Measurements from ENCODE around the gene OR9I1. TPM values are rescaled to one million over a fixed set of nuclear protein-coding genes. Genes with fewer than 3 reads are reported as not detected.

Gene OR9I1
- total and polyA plus RNA-seq, 10 of the 15 experiments (the other 5 are each of a cell fraction or from before 2014, with no cell fraction given) = not detected

GRCh38 chr11:58165504-58166106 lies 40.3 kb upstream of the OR9I1 start:
- FAIRE-seq = no peak
- Histone ChIP-seq H3K4me1 (ENCODE audit: control insufficient read depth, insufficient read depth, low read length) (no peaks in the 10 kb centered on the region), H3K27me3 (replicated peaks in 1 of 2; ENCODE audit: control insufficient read depth in 2 of 2, insufficient read depth in 2 of 2, low read length in 1 of 2) (no peaks in the 10 kb centered on the region; a peak in 1 of 4 replicates), H3K4me2 (ENCODE audit: control insufficient read depth, insufficient read depth) (no peak overlapping the region), H3K27ac (ENCODE audit: control insufficient read depth, insufficient read depth) (no peak overlapping the region), H3K9ac (ENCODE audit: control insufficient read depth, insufficient read depth, low read length) (no peak overlapping the region), H3K36me3 (ENCODE audit: control insufficient read depth in 2 of 2, insufficient read depth in 2 of 2, low read length in 1 of 2) (no peaks in the 10 kb centered on the region), H3K9me3 (replicated peaks; ENCODE audit: control insufficient read depth, insufficient read depth, low read length) (no peaks in the 10 kb centered on the region), H3K79me2 (ENCODE audit: control insufficient read depth, insufficient read depth, low read length) (no peaks in the 10 kb centered on the region), H3K4me3 (no peak overlapping the region), H2AFZ (ENCODE audit: control insufficient read depth, low read depth, low read length) (no peak overlapping the region), H4K20me1 (ENCODE audit: control insufficient read depth, insufficient read depth) (no peaks in the 10 kb centered on the region)
- in situ Hi-C loops (cut with MboI) = no loop called here
- no peak for DNase-seq (ENCODE audit: low read depth, low spot score)
- RAD21 ChIA-PET (ENCODE audit: unreplicated experiment) = no interaction called here
- intact Hi-C loops (cut with micrococcal nuclease; ENCODE audit: unreplicated experiment) = no loop called here
- POLR2A ChIA-PET = no interaction called here
- TF ChIP-seq SREBF1 (IDR thresholded peaks at IDR 0.05; ENCODE audit: low read length) (no peak), CHD1 (IDR thresholded peaks at IDR 0.05; ENCODE audit: low read depth, low read length) (no peak), SMC3 (IDR thresholded peaks at IDR 0.05; ENCODE audit: borderline replicate concordance, low read length) (no peak), ZBED1 (IDR thresholded peaks at IDR 0.05; ENCODE audit: borderline replicate concordance) (no peak), ZNF274 (IDR thresholded peaks at IDR 0.05; ENCODE audit: insufficient read depth, insufficient read length) (no peak), ZNF217 (IDR thresholded peaks at IDR 0.05) (no peak), MTA3 (IDR thresholded peaks at IDR 0.05; ENCODE audit: borderline replicate concordance, low read length) (no peak), HCFC1 (IDR thresholded peaks at IDR 0.05; ENCODE audit: low read length) (no peak), SUZ12 (IDR thresholded peaks at IDR 0.05; ENCODE audit: unreplicated experiment) (no peak), RELB (IDR thresholded peaks at IDR 0.05; ENCODE audit: low read depth) (no peak), ATF7 (IDR thresholded peaks at IDR 0.05; ENCODE audit: low read depth) (no peak), CBX5 (IDR thresholded peaks at IDR 0.05; ENCODE audit: low read depth) (no peak), POLR2AphosphoS5 (IDR thresholded peaks at IDR 0.05; ENCODE audit: low read length) (no peak)
- TF ChIP-seq, protein P1, sequence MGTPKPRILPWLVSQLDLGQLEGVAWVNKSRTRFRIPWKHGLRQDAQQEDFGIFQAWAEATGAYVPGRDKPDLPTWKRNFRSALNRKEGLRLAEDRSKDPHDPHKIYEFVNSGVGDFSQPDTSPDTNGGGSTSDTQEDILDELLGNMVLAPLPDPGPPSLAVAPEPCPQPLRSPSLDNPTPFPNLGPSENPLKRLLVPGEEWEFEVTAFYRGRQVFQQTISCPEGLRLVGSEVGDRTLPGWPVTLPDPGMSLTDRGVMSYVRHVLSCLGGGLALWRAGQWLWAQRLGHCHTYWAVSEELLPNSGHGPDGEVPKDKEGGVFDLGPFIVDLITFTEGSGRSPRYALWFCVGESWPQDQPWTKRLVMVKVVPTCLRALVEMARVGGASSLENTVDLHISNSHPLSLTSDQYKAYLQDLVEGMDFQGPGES (IDR thresholded peaks at IDR 0.05) = no peak
- TF ChIP-seq, protein P2, sequence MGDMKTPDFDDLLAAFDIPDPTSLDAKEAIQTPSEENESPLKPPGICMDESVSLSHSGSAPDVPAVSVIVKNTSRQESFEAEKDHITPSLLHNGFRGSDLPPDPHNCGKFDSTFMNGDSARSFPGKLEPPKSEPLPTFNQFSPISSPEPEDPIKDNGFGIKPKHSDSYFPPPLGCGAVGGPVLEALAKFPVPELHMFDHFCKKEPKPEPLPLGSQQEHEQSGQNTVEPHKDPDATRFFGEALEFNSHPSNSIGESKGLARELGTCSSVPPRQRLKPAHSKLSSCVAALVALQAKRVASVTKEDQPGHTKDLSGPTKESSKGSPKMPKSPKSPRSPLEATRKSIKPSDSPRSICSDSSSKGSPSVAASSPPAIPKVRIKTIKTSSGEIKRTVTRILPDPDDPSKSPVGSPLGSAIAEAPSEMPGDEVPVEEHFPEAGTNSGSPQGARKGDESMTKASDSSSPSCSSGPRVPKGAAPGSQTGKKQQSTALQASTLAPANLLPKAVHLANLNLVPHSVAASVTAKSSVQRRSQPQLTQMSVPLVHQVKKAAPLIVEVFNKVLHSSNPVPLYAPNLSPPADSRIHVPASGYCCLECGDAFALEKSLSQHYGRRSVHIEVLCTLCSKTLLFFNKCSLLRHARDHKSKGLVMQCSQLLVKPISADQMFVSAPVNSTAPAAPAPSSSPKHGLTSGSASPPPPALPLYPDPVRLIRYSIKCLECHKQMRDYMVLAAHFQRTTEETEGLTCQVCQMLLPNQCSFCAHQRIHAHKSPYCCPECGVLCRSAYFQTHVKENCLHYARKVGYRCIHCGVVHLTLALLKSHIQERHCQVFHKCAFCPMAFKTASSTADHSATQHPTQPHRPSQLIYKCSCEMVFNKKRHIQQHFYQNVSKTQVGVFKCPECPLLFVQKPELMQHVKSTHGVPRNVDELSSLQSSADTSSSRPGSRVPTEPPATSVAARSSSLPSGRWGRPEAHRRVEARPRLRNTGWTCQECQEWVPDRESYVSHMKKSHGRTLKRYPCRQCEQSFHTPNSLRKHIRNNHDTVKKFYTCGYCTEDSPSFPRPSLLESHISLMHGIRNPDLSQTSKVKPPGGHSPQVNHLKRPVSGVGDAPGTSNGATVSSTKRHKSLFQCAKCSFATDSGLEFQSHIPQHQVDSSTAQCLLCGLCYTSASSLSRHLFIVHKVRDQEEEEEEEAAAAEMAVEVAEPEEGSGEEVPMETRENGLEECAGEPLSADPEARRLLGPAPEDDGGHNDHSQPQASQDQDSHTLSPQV (IDR thresholded peaks at IDR 0.05) = no peak
- SMC1A ChIA-PET (ENCODE audit: uncharacterized antibody, unreplicated experiment) = no interaction called here
- CTCF ChIA-PET = no interaction called here
- no peak for ATAC-seq
- WGBS (ENCODE audit: insufficient coverage, insufficient replicate concordance, low lambda C conversion rate, missing lambda C conversion rate) = 22% methylated on average over 7 of the region's 7 CpGs
- BruUV-seq (replicated peaks) = no TSS peak

All from GM12878 (cell line).